GM19438 (cell line): Measurements from ENCODE around the gene RBM23.

Experiments used
- ATAC-seq: cut with Tn5 transposase; IDR thresholded peaks from one replicate; pipeline ENCODE4 v1.9.1; 2021; ENCODE audit warnings: low read depth; ENCODE audit not compliant: unreplicated experiment

RBM23 gene

DNA sequence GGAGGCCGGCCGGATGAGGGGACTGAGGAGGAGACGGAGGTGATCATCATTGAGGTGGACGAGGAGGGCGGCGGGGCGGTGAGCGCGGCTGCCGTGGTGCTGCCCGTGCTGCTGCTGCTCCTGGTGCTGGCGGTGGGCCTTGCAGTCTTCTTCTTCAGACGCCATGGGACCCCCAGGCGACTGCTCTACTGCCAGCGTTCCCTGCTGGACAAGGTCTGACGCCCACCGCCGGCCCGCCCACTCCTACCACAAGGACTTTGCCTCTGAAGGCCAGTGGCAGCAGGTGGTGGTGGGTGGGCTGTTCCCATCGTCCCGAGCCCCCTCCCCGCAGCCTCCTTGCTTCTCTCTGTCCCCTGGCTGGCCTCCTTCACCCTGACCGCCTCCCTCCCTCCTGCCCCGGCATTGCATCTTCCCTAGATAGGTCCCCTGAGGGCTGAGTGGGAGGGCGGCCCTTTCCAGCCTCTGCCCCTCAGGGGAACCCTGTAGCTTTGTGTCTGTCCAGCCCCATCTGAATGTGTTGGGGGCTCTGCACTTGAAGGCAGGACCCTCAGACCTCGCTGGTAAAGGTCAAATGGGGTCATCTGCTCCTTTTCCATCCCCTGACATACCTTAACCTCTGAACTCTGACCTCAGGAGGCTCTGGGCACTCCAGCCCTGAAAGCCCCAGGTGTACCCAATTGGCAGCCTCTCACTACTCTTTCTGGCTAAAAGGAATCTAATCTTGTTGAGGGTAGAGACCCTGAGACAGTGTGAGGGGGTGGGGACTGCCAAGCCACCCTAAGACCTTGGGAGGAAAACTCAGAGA, 72.9 kb downstream of the RBM23 start:
- ATAC-seq = no peak

DNA sequence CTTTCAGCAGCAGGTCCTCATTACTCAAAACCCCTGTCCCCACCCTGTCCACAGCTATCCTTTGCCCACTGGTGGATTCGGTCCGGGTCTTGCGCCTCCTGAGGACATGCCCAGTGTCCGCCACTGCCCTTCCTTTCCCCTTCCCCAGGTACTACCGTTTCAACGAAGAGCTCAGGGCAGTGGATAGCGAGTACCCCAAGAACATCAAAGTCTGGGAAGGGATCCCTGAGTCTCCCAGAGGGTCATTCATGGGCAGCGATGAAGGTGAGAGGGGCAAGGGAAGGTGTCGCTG, 73.9 kb downstream of the RBM23 start:
- no peak for ATAC-seq

DNA sequence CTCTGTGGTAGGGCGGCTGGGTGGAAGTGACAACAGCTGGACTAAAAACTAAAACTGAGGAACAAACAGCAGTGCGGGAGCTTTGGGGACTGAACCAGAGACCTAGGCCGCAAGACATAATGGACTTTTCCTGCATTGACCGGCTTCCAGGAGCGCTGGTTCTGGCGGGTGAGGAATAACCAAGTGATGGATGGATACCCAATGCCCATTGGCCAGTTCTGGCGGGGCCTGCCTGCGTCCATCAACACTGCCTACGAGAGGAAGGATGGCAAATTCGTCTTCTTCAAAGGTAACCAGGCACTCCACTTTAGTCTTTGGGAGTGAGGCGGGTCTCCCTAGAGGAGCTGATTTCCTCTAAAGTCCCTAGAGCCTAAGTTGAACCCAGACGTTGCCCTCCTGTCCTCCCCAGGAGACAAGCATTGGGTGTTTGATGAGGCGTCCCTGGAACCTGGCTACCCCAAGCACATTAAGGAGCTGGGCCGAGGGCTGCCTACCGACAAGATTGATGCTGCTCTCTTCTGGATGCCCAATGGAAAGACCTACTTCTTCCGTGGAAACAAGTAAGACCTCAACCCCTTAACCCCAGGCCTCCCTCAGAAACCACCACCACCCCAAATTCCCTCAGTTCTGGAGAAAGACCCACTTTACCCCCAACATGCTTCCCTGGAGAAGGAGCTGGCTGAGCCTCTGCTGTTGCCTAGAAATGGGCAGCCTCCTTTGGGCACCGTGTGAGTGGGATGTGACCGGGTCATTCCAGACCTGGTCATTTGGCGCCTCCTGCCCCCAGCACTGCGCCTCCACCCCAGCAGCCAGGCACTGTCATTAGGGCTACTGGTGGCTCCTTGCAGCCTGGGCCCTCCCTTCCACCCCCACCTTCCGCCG, 74.5 kb downstream of the RBM23 start:
- ATAC-seq = no peak
